SK-N-SH (cell line): ENCODE data around the gene PROM2. TPM values are rescaled to one million over a fixed set of nuclear protein-coding genes. Genes with fewer than 3 reads are reported as not detected.

ENCODE experiments used
- CTCF ChIA-PET: fragments of 300-600, 350-600 bp; formaldehyde crosslinking; extraction: SDS; loops from one replicate; lab custom pipeline; 2021; lab: Yijun Ruan, JAX
- POLR2A ChIA-PET: fragments of 350-600 bp; sonication (Branson Sonifier 250); formaldehyde crosslinking; extraction: SDS; loops from one replicate; lab custom pipeline; 2020; ENCODE audit warnings: antibody characterized with exemption, inconsistent platforms; lab: Yijun Ruan, JAX
- DNase-seq: peaks from one replicate; pipeline ENCODE4 v3.0.0; 2012
- H2AFZ ChIP-seq: fragments of 200-600 bp; sonication (generic); 2 replicates; pipeline ENCODE4 v1.8.1; 2016; ENCODE audit warnings: antibody characterized with exemption, mild to moderate bottlenecking, low read depth
- H3F3A ChIP-seq: fragments of 200-600 bp; sonication (generic); replicated peaks from 2 replicates; pipeline ENCODE3; 2016; ENCODE audit warnings: antibody characterized with exemption, mild to moderate bottlenecking; ENCODE audit not compliant: insufficient read depth
- H3K27ac ChIP-seq, 2 experiments: fragments of 200-500 bp in 1 of 2; fragments of 200-600 bp in 1 of 2; sonication (Bioruptor generic) in 1 of 2; sonication (generic), shearing (Covaris generic) in 1 of 2; 2 replicates each; pipeline versions ENCODE4 v1.5.1 to v1.6.1; 2014 to 2016; ENCODE audit warnings: low read depth in 2 of 2, inconsistent platforms in 1 of 2, low read length in 1 of 2, mild to moderate bottlenecking in 1 of 2, mixed read lengths in 1 of 2
- H3K27me3 ChIP-seq: fragments of 200-600 bp; sonication (generic), shearing (Covaris generic); 2 replicates; pipeline ENCODE4 v1.6.1; 2016; ENCODE audit warnings: mixed run types; ENCODE audit not compliant: insufficient read depth
- H3K36me3 ChIP-seq, 2 experiments: fragments of 200-500 bp in 1 of 2; fragments of 200-600 bp in 1 of 2; sonication (Bioruptor generic) in 1 of 2; sonication (generic) in 1 of 2; replicated peaks in 1 of 2; 2 replicates each; pipeline versions ENCODE3 to v1.5.1; 2014 to 2016; ENCODE audit warnings: low read length in 1 of 2, mild to moderate bottlenecking in 1 of 2; ENCODE audit not compliant: insufficient read depth in 2 of 2, control insufficient read depth in 1 of 2
- H3K4me1 ChIP-seq, 2 experiments: fragments of 200-500 bp in 1 of 2; fragments of 200-600 bp in 1 of 2; sonication (Bioruptor generic) in 1 of 2; sonication (generic), shearing (Covaris generic) in 1 of 2; 2 replicates each; pipeline versions ENCODE4 v1.5.1 to v1.6.1; 2014 to 2016; ENCODE audit warnings: low read depth in 1 of 2, low read length in 1 of 2, mixed run types in 1 of 2; ENCODE audit not compliant: insufficient read depth in 2 of 2, control insufficient read depth in 1 of 2
- H3K4me2 ChIP-seq: fragments of 200-600 bp; sonication (generic), shearing (Covaris generic); 2 replicates; pipeline ENCODE4 v1.6.1; 2017; ENCODE audit warnings: mixed run types
- H3K4me3 ChIP-seq, 2 experiments: fragments of 200-500 bp in 1 of 2; fragments of 200-600 bp in 1 of 2; sonication (Bioruptor generic) in 1 of 2; sonication (generic), shearing (Covaris generic) in 1 of 2; 2 replicates each; pipeline versions ENCODE4 v1.5.1 to v1.8.1; 2014 to 2016; ENCODE audit warnings: low read depth in 2 of 2, inconsistent platforms in 1 of 2, low read length in 1 of 2, mild to moderate bottlenecking in 1 of 2, mixed read lengths in 1 of 2, moderate library complexity in 1 of 2
- H3K79me2 ChIP-seq: fragments of 200-600 bp; sonication (generic); 2 replicates; pipeline ENCODE4 v1.8.1; 2017; ENCODE audit warnings: mild to moderate bottlenecking; ENCODE audit not compliant: insufficient read depth
- H3K9ac ChIP-seq: fragments of 200-600 bp; sonication (generic); 2 replicates; pipeline ENCODE4 v1.6.1; 2017; ENCODE audit warnings: mixed run types
- H3K9me2 ChIP-seq: fragments of 200-600 bp; sonication (generic); 2 replicates; pipeline ENCODE4 v1.6.1; 2017; ENCODE audit warnings: mixed run types
- H3K9me3 ChIP-seq: fragments of 200-600 bp; sonication (generic); 2 replicates; pipeline ENCODE4 v1.6.1; 2017; ENCODE audit warnings: mixed run types, mild to moderate bottlenecking, moderate library complexity
- H4K20me1 ChIP-seq: fragments of 200-600 bp; sonication (generic); 2 replicates; pipeline ENCODE4 v1.6.1; 2017; ENCODE audit warnings: mild to moderate bottlenecking, mixed run types; ENCODE audit not compliant: insufficient read depth
- CHD2 ChIP-seq: fragments of 150-350 bp; IDR thresholded peaks from 2 replicates; pipeline ENCODE4 v1.6.1; 2018; ENCODE audit warnings: low read length; ENCODE audit not compliant: partially characterized antibody
- EP300 ChIP-seq, 2 experiments: IDR thresholded peaks; 2 replicates each; pipeline versions ENCODE4 v1.4.0 to v1.6.1; 2012; ENCODE audit warnings: borderline replicate concordance in 1 of 2, low read depth in 1 of 2, low read length in 1 of 2
- EZH2phosphoT487 ChIP-seq: fragments of 200-600 bp; sonication (generic); IDR thresholded peaks from 2 replicates; pipeline ENCODE4 v1.6.1; 2017; ENCODE audit warnings: low read depth, mixed run types, mild to moderate bottlenecking, antibody characterized with exemption, moderate library complexity, borderline replicate concordance
- FOSL2 ChIP-seq: IDR thresholded peaks from 2 replicates; pipeline ENCODE4 v1.4.0; 2012; ENCODE audit warnings: low read depth, mild to moderate bottlenecking, moderate library complexity, borderline replicate concordance
- FOXJ3 ChIP-seq: sonication (generic); formaldehyde crosslinking; IDR thresholded peaks from 2 replicates; pipeline ENCODE4 v1.5.1; 2020; ENCODE audit warnings: mild to moderate bottlenecking, missing genetic modification reagents
- FOXM1 ChIP-seq: IDR thresholded peaks from 2 replicates; pipeline ENCODE4 v1.4.0; 2012; ENCODE audit warnings: low read depth, mild to moderate bottlenecking
- GABPA ChIP-seq: IDR thresholded peaks from 2 replicates; pipeline ENCODE4 v1.4.0; 2012; ENCODE audit warnings: low read depth, mild to moderate bottlenecking
- JUND ChIP-seq: IDR thresholded peaks from 2 replicates; pipeline ENCODE4 v1.4.0; 2012
- NFIC ChIP-seq: IDR thresholded peaks from 2 replicates; pipeline ENCODE4 v1.4.0; 2012; ENCODE audit warnings: borderline replicate concordance
- RAD21 ChIP-seq: IDR thresholded peaks from 2 replicates; pipeline ENCODE4 v1.6.1; 2012; ENCODE audit warnings: mild to moderate bottlenecking, low read length
- RCOR1 ChIP-seq: fragments of 150-350 bp; IDR thresholded peaks from 2 replicates; pipeline ENCODE4 v1.6.1; 2017; ENCODE audit warnings: antibody characterized with exemption, low read length
- RFX5 ChIP-seq: IDR thresholded peaks from 2 replicates; pipeline ENCODE4 v1.6.1; 2012; ENCODE audit warnings: mild to moderate bottlenecking, improper control_type of control experiment, low read length
- TAF1 ChIP-seq: IDR thresholded peaks from 2 replicates; pipeline ENCODE4 v1.6.1; 2012; ENCODE audit warnings: low read depth, mild to moderate bottlenecking, low read length, moderate library complexity, borderline replicate concordance
- TEAD4 ChIP-seq: IDR thresholded peaks from 2 replicates; pipeline ENCODE4 v1.4.0; 2012; ENCODE audit warnings: mild to moderate bottlenecking, borderline replicate concordance; ENCODE audit not compliant: insufficient read depth
- YY1 ChIP-seq: IDR thresholded peaks from 2 replicates; pipeline ENCODE4 v1.4.0; 2012; ENCODE audit warnings: low read depth, mild to moderate bottlenecking
- WGBS: methylation state at CpG from one replicate; pipeline ENCODE4 v1.1.6; 2017; ENCODE audit warnings: low lambda C conversion rate; 5-methylcytosine and 5-hydroxymethylcytosine counted together
- polyA plus RNA-seq, 3 experiments: library from polyadenylated mRNA; depleted of rRNA; stranded (reverse); fragments of >200 nt; gene quantifications; 2 replicates each; pipeline ENCODE4 v1.2.3, GENCODE V29; 2012
- TF ChIP-seq, protein P1 (sequence below): IDR thresholded peaks from 2 replicates; pipeline ENCODE4 v1.4.0; 2012; ENCODE audit warnings: low read depth
- TF ChIP-seq, protein P2 (sequence below): IDR thresholded peaks from 2 replicates; pipeline ENCODE4 v1.4.0; 2012; ENCODE audit warnings: low read depth, borderline replicate concordance
- TF ChIP-seq, protein P3 (sequence below): IDR thresholded peaks from 2 replicates; pipeline ENCODE4; 2012
- TF ChIP-seq, protein P4 (sequence below): fragments of 150-350 bp; IDR thresholded peaks from 2 replicates; pipeline ENCODE4 v1.6.1; 2017; ENCODE audit warnings: antibody characterized with exemption, low read length, low read depth, borderline replicate concordance

The PROM2 gene
- polyA plus RNA-seq, 1 of the 3 experiments (the other 2 are of a cell fraction), result 0.38 TPM

DNA sequence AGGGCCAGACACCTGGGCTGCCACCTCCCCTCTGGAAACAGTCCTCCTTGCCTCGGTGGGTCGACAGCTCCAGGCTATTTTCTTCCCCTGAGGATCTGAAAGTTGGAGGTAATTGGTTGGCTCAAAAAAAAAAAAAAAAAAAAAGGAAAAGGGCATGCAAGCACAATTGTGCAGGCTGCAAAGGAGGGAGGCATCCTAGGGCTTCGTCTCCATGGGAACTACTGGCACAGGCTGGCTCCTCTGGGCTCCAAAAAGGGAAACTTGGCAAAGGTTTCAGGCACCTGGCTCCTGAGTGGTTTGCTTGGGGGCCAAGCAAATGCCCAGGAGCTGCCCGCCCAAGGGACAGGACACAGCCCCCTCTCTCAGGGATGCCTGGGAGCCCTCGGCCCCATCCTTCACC lies 21.8 kb downstream of the PROM2 start:
- no peak overlapping the region for H3K9ac ChIP-seq
- H3K36me3 ChIP-seq, result no peaks in the 10 kb centered on the region
- H3K4me3 ChIP-seq, result no peak overlapping the region
- H3K4me2 ChIP-seq, result no peak overlapping the region
- ChIA-PET CTCF (interaction anchor here (1.2 kb wide), 1 partner anchor 18 kb away, joined by 3 read pairs; no protein-coding TSS in a partner anchor), POLR2A (no interaction called here)
- H3K27me3 ChIP-seq, result no peaks in the 10 kb centered on the region; the same call in 1 of the 2 replicates
- H3K9me3 ChIP-seq, result no peaks in the 10 kb centered on the region
- DNase-seq, result no peak
- no peaks in the 10 kb centered on the region for H4K20me1 ChIP-seq
- H3K4me1 ChIP-seq, result peaks cover 0 to 19% of the 10 kb centered on the region in 2 experiments; a peak in 1 of 4 replicates
- WGBS, result 45% methylated on average over 4 of the region's 5 CpGs
- H3F3A ChIP-seq, result no peaks in the 10 kb centered on the region
- TF ChIP-seq, protein P1, sequence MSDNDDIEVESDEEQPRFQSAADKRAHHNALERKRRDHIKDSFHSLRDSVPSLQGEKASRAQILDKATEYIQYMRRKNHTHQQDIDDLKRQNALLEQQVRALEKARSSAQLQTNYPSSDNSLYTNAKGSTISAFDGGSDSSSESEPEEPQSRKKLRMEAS, result no peak
- no peak for TF ChIP-seq RAD21
- no peak for TF ChIP-seq TEAD4
- no peak for TF ChIP-seq EZH2phosphoT487
- TF ChIP-seq, protein P2, sequence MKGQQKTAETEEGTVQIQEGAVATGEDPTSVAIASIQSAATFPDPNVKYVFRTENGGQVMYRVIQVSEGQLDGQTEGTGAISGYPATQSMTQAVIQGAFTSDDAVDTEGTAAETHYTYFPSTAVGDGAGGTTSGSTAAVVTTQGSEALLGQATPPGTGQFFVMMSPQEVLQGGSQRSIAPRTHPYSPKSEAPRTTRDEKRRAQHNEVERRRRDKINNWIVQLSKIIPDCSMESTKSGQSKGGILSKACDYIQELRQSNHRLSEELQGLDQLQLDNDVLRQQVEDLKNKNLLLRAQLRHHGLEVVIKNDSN, result no peak
- no peak for TF ChIP-seq NFIC
- no peak for TF ChIP-seq YY1
- TF ChIP-seq JUND, result no peak
- no peak for TF ChIP-seq TAF1
- TF ChIP-seq, protein P3, sequence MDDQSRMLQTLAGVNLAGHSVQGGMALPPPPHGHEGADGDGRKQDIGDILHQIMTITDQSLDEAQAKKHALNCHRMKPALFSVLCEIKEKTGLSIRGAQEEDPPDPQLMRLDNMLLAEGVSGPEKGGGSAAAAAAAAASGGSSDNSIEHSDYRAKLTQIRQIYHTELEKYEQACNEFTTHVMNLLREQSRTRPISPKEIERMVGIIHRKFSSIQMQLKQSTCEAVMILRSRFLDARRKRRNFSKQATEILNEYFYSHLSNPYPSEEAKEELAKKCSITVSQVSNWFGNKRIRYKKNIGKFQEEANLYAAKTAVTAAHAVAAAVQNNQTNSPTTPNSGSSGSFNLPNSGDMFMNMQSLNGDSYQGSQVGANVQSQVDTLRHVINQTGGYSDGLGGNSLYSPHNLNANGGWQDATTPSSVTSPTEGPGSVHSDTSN, result no peak
- TF ChIP-seq FOSL2, result no peak
- TF ChIP-seq CHD2, result no peak
- no peak for TF ChIP-seq FOXM1
- TF ChIP-seq GABPA, result no peak
- TF ChIP-seq, protein P4, sequence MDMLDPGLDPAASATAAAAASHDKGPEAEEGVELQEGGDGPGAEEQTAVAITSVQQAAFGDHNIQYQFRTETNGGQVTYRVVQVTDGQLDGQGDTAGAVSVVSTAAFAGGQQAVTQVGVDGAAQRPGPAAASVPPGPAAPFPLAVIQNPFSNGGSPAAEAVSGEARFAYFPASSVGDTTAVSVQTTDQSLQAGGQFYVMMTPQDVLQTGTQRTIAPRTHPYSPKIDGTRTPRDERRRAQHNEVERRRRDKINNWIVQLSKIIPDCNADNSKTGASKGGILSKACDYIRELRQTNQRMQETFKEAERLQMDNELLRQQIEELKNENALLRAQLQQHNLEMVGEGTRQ, result no peak
- no peak for TF ChIP-seq FOXJ3
- TF ChIP-seq RCOR1, result no peak
- TF ChIP-seq EP300 (IDR thresholded peaks at IDR 0.05; ENCODE audit: borderline replicate concordance in 1 of 2, low read depth in 1 of 2, low read length in 1 of 2), result no peak
- no peak for TF ChIP-seq RFX5
- no peak overlapping the region for H3K27ac ChIP-seq
- H3K79me2 ChIP-seq, result no peaks in the 10 kb centered on the region
- H3K9me2 ChIP-seq, result no peaks in the 10 kb centered on the region
- no peak overlapping the region for H2AFZ ChIP-seq
